CD4-positive, alpha-beta T cell treated with Interleukin-4 for 1 hour (primary cell): ENCODE results near the gene CRB3.
"Not testable (repeated sequence)": the region's sequence is repeated elsewhere in the genome, so short reads cannot be mapped to it uniquely, and the experiment has no call there.

Source experiments
- DNase-seq, 2 donors: peaks; one replicate each; pipeline ENCODE4 v3.0.0-alpha.2; 2020 to 2022

Gene CRB3

DNA sequence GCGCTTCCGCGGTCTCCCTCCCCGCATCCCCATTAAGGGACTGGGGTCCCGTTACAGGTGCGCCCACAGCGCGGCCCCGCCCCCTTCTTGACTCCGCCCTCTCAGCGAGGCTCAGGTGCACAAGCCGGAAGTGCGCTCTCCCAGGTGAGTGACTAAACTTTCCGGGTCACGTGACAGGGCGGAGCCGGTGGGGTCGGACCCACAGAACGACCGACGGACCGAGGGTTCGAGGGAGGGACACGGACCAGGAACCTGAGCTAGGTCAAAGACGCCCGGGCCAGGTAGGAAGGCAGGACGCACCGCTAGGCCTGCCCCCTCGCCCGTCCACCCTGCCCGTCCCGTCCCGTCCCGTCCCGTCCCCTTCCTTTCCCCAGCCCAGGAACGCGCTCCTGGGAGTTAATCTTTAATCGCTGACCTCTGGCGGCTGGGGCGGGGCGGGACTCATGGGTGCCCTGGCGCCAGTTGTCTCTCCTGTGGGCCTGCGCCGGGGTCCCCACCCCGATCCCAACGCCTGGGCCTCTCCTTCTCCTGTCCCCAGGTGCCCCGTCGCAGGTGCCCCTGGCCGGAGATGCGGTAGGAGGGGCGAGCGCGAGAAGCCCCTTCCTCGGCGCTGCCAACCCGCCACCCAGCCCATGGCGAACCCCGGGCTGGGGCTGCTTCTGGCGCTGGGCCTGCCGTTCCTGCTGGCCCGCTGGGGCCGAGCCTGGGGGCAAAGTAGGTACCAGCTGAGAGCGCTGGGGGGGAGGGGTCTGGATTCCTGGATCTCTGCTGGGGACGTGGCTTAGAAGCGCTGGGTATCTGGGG is at the start of gene CRB3:
Gene CRB3, plus strand, starts transcription at position 202 of the 804 bp plus-strand sequence. Its CDS starts 431 bp downstream, at position 633.
- peak; percentile 61 to 66 for DNase-seq

DNA sequence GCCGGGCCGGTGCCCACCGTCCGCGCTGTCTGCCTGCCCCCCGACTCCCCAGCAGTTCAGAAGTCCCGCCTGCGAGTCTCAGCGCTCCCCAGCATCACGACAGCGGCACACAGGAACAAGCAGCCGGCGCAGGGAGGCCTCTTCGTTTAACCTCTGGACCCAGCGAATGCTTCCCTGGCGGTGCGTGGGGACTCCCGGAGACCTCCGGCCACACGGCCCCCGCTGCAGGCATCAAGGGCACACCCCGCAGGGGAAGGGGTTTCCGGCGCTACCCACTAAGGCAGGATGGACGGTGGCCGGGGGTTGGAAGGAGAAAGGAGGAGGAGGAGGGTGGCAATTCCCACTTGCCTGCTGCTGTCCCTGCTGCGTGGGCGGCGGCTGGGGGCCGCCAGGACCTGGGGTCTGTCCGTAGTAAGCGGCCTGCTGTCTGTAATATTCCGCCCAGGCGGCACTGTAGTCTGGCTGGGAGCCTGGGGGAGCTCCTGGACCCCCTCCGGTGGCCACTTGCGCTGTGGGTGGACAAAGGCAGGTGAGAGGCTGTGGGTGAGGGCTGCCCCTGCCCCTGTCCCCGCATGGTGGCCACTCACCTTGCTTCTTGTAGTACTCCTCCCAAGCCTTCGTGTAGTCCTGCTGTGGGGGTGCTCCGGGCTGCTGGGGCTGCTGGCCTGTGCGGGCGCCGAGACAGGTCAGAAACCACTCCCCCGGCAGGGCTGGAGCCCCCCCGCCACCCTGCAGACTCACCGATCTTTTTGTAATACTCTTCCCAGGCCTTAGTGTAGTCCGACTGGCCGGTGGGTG is 49.1 kb upstream of the CRB3 start:
- DNase-seq, result no peak

DNA sequence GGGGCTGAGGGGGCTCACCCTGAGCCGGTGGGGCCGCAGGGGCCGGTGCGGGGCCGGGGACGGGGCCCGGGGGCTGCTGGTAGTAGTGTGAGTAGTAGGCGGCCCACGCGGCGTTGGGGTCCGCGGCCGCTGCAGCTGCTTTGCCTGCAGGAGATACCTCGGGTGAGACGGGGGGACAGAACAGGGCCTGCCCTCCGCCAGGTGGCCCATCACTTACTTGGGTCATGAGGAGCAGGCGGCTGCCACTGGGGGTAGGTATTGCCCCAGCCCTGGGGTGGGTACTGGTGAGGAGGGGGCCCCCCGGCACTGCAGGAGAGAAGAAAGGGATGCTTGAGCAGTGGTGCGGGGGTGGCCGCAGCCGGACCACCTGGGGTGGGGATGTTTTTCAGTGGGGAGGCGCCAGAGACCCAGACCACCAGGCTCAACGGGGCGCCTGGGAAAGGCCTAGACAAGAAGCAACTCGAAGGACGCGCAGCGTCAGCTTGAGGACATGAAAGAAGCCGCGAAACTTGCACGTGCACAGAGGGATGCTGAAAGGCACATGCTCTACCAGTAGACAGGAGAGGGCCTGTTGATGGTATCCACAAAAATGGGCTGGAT is 48.4 kb upstream of the CRB3 start:
- DNase-seq, result no peak

DNA sequence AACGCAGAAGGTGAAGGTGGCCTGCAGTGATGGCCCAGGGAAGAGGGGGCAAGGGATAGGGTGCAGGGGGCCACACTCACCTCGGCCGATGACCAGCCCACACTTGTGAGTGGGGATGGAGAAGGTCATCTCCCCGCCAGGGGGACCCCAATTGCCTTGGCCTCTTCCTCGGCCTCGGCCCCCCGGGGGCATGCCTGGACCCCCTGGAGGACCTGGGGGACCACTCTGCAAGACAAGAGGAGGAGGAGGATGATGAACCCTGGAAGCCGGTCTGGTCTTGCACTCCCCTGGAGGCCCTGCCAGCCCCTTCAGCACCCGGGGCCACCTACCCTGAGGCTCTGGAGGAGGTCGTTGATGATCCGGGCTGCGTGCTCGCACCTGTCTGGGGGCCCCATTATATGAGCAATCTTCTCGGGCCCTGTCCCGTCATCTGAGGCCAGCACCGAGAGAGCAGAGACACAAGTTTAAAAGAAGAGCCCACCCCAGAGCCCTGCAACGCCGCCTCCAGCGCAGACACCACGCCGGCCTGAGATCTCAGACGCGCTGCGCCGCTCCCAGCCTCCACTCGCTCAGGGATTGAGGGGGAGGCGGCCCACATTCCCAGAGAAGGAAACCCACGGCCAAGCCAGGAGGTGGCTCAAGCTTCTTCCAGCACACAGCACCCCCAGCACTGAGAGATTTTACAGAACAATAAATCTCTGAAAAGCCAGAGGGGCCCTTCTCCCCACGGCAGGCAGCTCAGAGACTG is 47.2 kb upstream of the CRB3 start:
- DNase-seq, result no peak

GRCh38 chr19:6417713-6418561 is 46.1 kb upstream of the CRB3 start:
- DNase-seq, result no peak

- no peak for DNase-seq
These were observed 45.5 kb upstream of the CRB3 start for GRCh38 chr19:6418562-6418932.

GRCh38 chr19:6421075-6422014 is 42.7 kb upstream of the CRB3 start:
- no peak for DNase-seq

GRCh38 chr19:6423499-6424194 is 40.4 kb upstream of the CRB3 start:
- peak in 1 of 2 donors; percentile 24 for DNase-seq

GRCh38 chr19:6424195-6424938 is 39.7 kb upstream of the CRB3 start, which contains the start of gene KHSRP:
TSS of gene KHSRP (minus strand) at chr19:6424811. CDS start at chr19:6424701, 110 bp downstream.
- peak in 1 of 2 donors; percentile 22 for DNase-seq

- peak; percentile 100 for DNase-seq
These were observed 38.9 kb upstream of the CRB3 start for GRCh38 chr19:6424939-6425731.

- DNase-seq, result peak in 1 of 2 donors; percentile 19
These were observed 38.1 kb upstream of the CRB3 start for GRCh38 chr19:6425732-6426620.

- DNase-seq, result no peak
These were observed 36.9 kb upstream of the CRB3 start for GRCh38 chr19:6427131-6427530.

GRCh38 chr19:6428692-6429418 is 35.2 kb upstream of the CRB3 start:
- not testable (repeated sequence) for DNase-seq

GRCh38 chr19:6429419-6430221 is 34.5 kb upstream of the CRB3 start:
- no peak for DNase-seq

DNA sequence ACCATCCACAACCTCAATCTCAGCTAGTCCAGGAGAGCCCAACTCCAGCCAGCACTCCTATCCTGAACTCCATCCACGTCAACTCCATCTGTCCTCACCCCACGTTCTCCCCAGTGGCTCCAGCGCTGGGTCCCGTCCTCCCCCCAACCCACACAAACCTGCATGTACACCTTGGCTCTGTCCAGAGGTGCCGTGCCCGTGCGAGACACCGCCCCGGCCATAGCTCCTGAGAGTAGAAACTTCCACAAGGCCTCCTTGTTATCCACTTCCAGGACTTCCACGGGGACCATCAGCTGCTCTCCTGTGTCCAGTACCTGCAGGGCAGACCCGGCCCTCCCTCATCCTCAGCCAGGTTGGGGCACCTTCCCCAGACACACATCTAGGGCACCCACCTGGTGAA is 32.2 kb upstream of the CRB3 start:
- no peak for DNase-seq

DNA sequence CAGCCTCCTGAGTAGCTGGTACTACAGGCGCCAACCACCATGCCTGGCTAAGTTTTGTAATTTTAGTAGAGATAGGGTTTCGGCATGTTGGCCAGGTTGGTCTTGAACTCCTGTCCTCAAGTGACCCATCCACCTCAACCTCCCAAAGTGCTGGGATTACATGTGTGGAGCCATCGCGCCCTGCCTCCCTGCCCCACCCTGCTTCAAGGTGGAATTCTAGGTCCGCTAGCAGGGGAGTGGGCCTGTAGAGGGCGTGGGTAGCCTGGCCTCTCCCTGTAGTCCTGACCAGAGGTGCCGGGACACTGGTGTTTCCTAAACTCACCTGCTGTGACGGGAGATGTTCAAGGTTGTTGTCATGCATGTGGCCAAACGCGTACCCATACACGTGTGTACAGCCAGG is 30.9 kb upstream of the CRB3 start:
- no peak for DNase-seq
